Left cardiac atrium (tissue), 4 donors: ENCODE results near the gene CACNA1G. TPM values are rescaled to one million over a fixed set of nuclear protein-coding genes. Genes with fewer than 3 reads are reported as not detected.

ENCODE experiments used
- ATAC-seq, 2 donors: fragments of 200-7000 bp; cut with Tn5 transposase; one replicate each; pipeline ENCODE4 v1.9.1; 2020; ENCODE audit warnings: mild to moderate bottlenecking in 2 of 2, moderate library complexity in 2 of 2
- DNase-seq: peaks from one replicate; pipeline ENCODE4 v3.0.0-alpha.2; 2020
- intact Hi-C, 2 donors: fragments of 100-400 bp; cut with DNase I; formaldehyde crosslinking; loops; one replicate each; pipeline versions ENCODE4 v1.14.1 to v1.15.1; 2022 to 2023
- total RNA-seq, 2 donors: library from RNA; stranded (reverse); fragmentation: NEBNext Ultra II Directional; extraction: Animal tissue kit (Norgen Biotek cat#: 25700); gene quantifications; one replicate each; pipeline ENCODE4 v1.2.1, GENCODE V29; 2021
- donor health status: DM: no; HTN: yes; CAD: no.
- donor health status: DM: no; HTN: yes; CAD: no; lungs with severe emphysema.
- donor health status: DM: yes; HTN: yes; CAD: no.
- donor health status: Dilated cardiomyopathy.

Gene CACNA1G
- total RNA-seq, 2 donors from 2014 or later, result 5.7 to 6.9 TPM

DNA sequence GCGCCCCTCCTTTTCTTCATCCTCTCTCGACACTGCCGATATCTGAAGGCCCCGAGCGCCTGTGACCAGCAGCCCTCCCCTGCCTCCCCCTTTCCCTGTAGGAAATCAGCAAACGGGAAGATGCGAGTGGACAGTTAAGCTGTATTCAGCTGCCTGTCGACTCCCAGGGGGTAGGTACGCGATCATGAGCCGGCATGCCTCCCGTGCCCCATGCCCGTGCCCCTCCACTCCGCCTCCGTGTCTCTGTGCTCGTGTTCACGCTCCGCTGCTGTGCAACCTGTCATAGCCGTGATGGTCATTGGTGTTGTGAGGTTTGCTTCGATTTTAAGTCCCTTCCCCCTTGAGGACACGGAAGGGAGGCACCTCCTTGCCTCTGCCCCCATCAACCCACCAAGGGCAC lies 34.4 kb downstream of the CACNA1G start:
- no peak for ATAC-seq
- intact Hi-C loops, result loop anchor here in 1 of 2 donors (5.0 kb wide), 1 partner anchor 38 kb away; no protein-coding TSS in a partner anchor
- DNase-seq, result no peak

DNA sequence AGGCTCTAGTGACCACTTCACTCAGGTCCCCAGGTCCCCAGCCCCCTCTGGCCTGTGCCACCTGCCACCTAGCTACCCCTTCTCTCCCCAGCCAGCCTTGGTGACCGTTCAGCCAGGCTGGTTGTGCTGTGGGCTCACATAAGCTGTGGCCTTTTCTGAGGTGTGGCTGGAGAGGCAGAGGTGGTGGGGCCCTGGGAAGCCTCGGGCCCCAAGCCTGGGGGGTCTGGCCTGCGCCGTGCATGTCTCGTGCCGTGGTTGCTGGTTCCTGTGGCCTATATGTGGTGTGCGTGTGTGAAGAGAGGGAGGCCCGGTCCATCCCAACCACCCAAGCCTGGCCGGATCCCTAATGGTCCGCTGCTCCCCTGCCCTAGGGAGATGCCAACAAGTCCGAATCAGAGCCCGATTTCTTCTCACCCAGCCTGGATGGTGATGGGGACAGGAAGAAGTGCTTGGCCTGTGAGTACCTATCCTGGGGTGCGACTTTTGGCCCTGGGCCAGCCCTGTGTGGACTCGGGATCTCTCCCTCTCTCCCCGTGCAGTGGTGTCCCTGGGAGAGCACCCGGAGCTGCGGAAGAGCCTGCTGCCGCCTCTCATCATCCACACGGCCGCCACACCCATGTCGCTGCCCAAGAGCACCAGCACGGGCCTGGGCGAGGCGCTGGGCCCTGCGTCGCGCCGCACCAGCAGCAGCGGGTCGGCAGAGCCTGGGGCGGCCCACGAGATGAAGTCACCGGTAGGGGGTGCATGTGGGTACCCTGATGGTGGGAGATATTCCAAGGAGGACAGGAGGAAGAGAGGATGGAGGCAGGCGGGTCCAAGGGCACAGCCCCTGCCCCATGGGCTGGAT lies 35.9 kb downstream of the CACNA1G start:
- ATAC-seq, result peak; percentile 56 to 57
- intact Hi-C loops, result loop anchor here in 1 of 2 donors (5.0 kb wide), 1 partner anchor 39 kb away; no protein-coding TSS in a partner anchor
- peak; percentile 60 for DNase-seq

DNA sequence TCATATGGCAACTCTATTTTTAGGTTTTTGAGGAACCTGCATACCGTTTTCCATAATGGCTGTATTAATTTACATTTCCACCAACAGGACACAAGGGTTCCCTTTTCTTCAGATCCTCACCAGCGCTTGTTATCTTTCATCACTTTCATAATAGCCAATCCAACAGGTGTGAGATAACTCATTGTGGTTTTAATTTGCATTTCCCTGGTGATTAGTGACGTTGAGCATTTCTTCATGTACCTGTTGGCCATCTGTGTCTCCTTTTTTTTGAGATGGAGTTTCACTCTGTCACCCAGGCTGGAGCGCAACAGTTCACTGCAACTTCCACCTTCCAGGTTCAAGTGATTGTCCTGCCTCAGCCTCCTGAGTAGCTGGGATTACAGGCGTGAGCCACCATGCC lies 38.0 kb downstream of the CACNA1G start:
- intact Hi-C loops, result loop anchor here in 1 of 2 donors (5.0 kb wide), 1 partner anchor 41 kb away; no protein-coding TSS in a partner anchor
- no peak for DNase-seq
- ATAC-seq, result no peak

DNA sequence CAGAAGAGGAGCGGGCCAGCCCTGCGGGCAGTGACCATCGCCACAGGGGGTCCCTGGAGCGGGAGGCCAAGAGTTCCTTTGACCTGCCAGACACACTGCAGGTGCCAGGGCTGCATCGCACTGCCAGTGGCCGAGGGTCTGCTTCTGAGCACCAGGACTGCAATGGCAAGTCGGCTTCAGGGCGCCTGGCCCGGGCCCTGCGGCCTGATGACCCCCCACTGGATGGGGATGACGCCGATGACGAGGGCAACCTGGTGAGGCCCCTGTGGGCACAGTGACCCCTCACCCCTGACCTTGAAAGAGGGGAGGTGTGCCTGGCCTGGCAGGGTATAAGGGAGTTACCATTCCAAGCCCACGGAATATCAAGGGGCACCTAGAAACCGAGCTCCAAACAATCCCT lies 39.1 kb downstream of the CACNA1G start:
- DNase-seq, result no peak
- no peak for ATAC-seq
- intact Hi-C loops, result loop anchor here in 1 of 2 donors (5.0 kb wide), 1 partner anchor 42 kb away; no protein-coding TSS in a partner anchor

DNA sequence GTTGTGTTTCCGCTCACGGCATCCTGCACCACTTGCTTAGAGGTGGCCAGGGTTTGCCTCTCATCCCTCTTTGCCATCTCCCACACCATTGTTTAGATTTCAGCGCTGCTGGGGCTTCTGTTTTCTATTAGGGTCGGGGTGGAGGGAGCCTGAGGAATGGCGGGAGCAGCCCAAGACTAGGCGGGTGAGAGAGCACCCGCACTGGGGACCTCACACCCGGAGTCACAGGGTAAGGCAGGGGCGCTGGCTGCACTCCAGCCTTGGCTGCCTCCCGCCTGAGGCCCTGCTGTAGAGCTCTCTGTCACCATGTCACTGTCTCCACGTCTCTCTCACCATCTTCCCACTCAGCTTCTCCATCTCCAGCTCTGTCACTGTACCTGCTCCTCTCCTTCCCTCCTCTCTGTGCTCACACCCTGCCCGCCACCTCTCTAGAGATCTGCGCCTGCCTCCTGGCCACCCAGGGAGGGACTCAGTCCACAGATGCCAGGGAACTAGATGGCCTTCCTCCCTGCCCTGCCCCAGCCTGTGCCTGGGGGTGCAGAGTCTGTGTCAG lies 41.4 kb downstream of the CACNA1G start:
- intact Hi-C loops, result no loop called here
- DNase-seq, result no peak
- ATAC-seq, result peak in 1 of 2 donors; percentile 5

DNA sequence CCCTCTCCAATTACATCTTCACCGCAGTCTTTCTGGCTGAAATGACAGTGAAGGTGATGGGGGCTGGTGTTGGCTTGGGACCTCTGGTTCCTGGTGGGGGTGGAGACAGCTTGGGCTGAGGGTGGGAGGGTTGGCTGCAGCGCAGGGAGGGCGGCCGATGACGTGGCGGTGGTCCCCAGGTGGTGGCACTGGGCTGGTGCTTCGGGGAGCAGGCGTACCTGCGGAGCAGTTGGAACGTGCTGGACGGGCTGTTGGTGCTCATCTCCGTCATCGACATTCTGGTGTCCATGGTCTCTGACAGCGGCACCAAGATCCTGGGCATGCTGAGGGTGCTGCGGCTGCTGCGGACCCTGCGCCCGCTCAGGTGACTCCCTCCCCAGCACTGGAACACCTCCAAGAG lies 42.3 kb downstream of the CACNA1G start:
- DNase-seq, result no peak
- intact Hi-C loops, result no loop called here

GRCh38 chr17:50603340-50603739 lies 42.8 kb downstream of the CACNA1G start:
- ATAC-seq (no peak), DNase-seq (no peak)
- intact Hi-C loops, result no loop called here

More for the DNA sequence above, 42.3 kb downstream of the CACNA1G start:
- ATAC-seq, result no peak

DNA sequence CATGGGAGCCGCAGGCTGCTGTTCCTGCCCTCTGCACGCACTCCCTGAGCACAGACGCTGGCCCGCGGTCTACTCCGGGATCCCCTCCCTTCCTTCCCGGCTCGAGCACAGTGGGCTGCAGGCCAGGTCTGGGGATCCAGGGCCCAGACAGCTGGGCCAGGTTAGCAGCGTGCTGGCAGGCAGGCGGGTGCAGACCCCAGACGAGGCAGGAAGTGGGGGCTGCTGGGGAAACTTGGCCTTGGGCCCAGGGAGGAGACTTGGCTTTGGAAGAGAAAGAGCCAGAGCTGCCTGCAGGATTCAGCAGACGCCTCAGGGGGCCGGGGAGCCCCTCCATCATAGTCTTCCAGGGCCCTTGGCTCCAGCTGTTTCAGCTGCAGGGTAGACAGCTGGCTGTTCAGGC lies 44.0 kb downstream of the CACNA1G start:
- intact Hi-C loops, result no loop called here
- DNase-seq (peak; percentile 86), ATAC-seq (peak; percentile 90 to 91)

DNA sequence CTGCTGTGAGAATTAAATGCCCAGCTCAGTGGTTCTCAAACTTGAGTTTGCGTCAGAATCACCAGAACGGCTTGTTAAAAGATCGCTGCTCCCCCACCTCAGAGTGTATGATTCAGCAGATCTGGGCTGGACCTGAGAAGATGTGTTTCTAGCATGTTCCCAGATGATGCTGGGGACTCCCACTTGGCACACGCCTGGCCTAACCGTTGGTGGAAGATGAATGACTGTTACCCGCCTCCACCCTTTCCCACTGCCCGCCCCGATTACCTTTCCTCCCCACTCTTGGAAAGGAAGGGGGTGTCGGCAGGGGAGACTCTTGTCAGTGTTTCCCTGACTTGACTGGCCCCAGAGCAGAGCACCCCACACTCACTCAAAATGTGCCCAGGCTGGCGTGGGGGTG lies 44.9 kb downstream of the CACNA1G start:
- DNase-seq (no peak), ATAC-seq (peak in 1 of 2 donors; percentile 41)
- intact Hi-C loops, result no loop called here

- DNase-seq (no peak), ATAC-seq (no peak)
- intact Hi-C loops, result no loop called here
Observed at GRCh38 chr17:50607522-50608175, 47.1 kb downstream of the CACNA1G start.

- ATAC-seq, result no peak
- intact Hi-C loops, result no loop called here
- no peak for DNase-seq
Observed at GRCh38 chr17:50608700-50609379, 48.3 kb downstream of the CACNA1G start.

GRCh38 chr17:50609380-50610074 lies 49.0 kb downstream of the CACNA1G start:
- intact Hi-C loops, result loop anchor here in 1 of 2 donors (5.0 kb wide), 1 partner anchor 57 kb away; no protein-coding TSS in a partner anchor
- no peak for ATAC-seq
- no peak for DNase-seq

GRCh38 chr17:50611634-50612033 lies 51.1 kb downstream of the CACNA1G start:
- ATAC-seq, result no peak
- intact Hi-C loops, result loop anchor here in 1 of 2 donors (5.0 kb wide), 1 partner anchor 59 kb away; no protein-coding TSS in a partner anchor
- DNase-seq, result no peak

DNA sequence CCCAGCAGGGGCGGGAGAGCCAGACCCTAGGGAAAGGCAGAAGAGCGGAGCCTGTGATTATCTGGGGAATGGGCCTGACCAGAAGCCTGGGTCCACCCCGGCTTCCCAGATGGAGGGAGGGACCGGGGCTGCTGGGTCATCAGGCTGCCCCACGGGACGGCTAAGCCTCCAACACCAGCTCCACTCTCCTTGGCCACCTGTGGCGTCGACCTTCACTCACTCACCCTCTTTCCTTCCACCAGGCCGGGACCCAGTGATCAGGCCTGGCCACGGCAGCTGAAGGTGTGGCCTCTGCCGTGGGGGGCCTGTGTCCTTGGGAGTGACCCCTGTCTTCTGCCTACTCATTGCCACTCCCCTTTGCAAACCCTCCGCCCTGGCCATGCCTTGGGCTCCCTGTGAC lies 51.8 kb downstream of the CACNA1G start:
- DNase-seq (no peak), ATAC-seq (no peak)
- intact Hi-C loops, result loop anchor here in 1 of 2 donors (5.0 kb wide), 1 partner anchor 60 kb away; no protein-coding TSS in a partner anchor

GRCh38 chr17:50613007-50613992 lies 52.8 kb downstream of the CACNA1G start:
- DNase-seq (no peak), ATAC-seq (peak in 1 of 2 donors; percentile 27)
- intact Hi-C loops, result loop anchor here in 1 of 2 donors (5.0 kb wide), 1 partner anchor 61 kb away; no protein-coding TSS in a partner anchor

DNA sequence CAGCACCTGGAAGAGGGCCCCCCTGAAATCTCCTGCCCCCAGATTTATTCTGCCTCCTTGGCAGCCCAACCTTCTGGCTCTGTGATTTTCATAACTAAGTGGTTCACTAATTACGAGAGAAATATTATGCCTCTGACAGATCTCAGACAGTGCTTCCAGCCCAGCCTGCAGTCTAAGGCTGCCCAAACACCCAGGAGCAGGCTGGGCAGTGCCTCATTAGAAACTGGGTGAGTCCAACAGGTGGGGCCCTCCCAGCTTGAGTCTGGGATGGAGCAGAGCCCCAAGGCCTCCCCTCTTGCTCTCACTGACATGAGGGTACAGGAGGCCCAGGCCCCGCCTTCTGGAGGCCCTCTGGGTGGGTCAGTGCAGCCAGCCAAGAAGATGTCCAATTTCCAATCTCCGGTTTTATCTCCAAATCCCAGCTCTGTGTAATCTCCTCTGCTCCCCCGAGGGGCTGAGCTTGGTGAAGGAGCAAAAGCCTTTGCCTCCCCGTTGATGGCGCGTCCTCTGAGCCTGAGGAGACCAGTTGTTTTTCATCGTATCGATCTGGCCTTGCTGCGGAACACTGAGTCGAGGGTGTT lies 54.0 kb downstream of the CACNA1G start:
- intact Hi-C loops, result loop anchor here in 1 of 2 donors (5.0 kb wide), 1 partner anchor 62 kb away; no protein-coding TSS in a partner anchor

DNA sequence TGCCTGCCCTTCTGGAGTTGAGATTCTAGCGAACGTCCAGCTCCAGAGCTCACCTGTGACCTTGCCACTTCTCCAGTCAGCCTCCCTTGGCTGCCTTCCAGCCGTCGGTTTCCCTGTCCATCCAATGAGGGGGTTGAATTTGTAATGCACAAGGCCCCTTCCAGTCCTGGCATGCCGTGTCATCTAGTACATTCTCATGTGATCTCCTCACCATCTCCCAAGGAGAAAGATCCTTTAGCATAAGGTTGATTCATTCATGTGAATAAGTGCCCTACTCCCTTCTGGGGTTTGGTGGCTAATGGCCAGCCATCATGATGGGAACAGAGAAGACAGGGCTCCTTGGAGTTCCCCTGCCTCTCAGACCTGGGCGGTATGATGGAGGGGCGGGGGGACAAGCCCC lies 55.3 kb downstream of the CACNA1G start:
- intact Hi-C loops, result no loop called here
- no peak for DNase-seq
- no peak for ATAC-seq

More for the DNA sequence above, 54.0 kb downstream of the CACNA1G start:
- DNase-seq (no peak), ATAC-seq (no peak)
